NCI-H345 treated with DMSO at 0.1 percent for 48 hours (cell line): ENCODE results near the gene GPBP1L1.
"Not testable (repeated sequence)": the region's sequence is repeated elsewhere in the genome, so short reads cannot be mapped to it uniquely, and the experiment has no call there.

Source experiments
- DNase-seq: peaks from one replicate; lab custom pipeline; 2025; ENCODE audit not compliant: unreplicated experiment; lab: John Stamatoyannopoulos, UW

Gene GPBP1L1

DNA sequence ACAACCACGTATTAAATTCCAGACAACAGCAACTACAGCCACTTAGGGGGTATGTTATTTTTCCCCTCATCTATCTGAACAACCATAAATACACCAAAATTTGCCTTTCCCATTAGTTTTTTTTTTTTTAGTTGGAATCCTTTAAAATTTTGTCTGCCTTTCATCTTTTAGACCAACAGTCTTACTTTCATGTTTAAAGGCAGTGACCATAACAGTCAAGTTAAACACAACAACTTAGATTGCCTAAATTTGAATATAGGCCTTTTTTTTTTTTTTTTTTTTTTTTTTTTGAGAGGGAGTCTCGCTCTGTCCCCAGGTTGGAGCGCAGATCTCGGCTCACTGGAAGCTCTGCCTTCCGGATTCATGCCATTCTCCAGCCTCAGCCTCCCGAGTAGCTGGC is 3.4 kb downstream of the GPBP1L1 start:
- DNase-seq = no peak

DNA sequence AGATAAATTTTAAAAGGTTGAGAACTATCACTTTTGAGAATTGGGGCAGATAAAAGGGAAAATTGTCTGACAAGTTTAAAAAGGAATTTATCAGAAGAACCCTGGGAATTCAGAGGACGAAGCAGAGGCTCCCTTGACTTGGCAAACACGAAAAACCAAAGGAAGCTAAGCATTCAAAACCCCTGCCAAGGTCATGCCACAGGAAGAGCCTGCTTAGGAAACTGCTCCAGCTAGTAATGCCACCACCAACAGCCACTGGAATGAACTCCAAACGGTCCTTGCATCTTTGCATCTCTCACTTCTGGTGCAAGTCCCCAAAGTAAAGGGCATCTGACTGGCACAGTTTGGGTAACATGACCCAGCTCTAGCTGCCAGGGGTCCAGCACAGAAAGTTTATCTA is 7.2 kb downstream of the GPBP1L1 start:
- no peak for DNase-seq

DNA sequence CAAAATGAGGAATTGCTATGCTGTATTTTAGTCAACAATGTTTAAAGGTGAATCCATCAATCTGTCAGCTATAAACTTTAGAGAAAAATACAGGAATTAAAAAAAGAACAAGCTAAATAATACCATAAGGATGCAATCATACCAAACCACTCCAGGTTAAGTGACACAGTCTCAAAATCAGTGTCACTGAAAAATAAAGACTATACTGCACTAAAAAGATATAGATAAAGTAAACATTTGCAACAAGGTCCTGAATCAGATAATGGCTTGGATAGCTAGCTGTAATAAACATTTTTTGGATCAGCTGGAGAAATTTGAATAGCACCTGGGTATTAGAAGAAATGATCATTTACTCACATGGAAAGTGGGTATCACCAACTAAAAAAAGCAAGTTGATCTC is 7.8 kb downstream of the GPBP1L1 start:
- DNase-seq = no peak

DNA sequence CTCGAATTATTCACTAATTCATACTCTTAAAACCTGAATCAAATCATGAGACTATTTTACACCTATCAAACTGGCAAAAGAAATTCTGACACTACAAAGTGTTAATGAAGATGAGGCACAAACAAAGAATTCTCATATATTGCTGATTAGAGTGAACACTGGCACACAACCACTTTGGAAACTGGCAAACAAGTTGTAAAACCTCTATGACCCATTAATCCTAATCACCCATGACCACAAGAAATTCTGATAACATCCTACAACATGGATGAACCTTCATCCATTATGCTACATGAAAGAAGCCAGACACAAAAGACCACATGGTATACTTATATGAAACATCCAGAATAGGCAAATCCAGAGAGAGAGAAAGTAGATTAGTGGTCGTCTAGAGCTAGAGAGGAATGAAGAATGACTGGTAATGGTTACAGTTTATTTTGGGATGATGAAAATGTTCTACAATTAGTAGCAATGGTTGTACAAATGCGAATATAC is 8.5 kb downstream of the GPBP1L1 start:
- no peak for DNase-seq

DNA sequence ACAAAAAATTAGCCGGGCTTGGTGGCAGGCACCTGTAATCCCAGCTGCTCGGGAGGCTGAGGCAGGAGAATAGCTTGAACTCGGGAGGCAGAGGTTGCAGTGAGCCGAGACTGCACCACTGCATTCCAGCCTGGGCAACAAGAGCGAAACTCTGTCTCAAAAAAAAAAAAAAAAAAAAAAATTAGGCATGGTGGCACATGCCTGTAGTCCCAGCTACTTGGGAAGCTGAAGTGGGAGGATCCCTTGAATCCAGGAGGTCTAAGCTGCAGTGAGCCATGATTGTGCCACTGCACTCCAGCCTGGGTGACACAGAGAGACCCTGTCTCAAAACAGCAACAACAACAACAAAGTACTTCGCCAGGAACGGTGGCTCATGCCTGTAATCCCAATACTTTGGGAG is 9.8 kb downstream of the GPBP1L1 start:
- DNase-seq = not testable (repeated sequence)

DNA sequence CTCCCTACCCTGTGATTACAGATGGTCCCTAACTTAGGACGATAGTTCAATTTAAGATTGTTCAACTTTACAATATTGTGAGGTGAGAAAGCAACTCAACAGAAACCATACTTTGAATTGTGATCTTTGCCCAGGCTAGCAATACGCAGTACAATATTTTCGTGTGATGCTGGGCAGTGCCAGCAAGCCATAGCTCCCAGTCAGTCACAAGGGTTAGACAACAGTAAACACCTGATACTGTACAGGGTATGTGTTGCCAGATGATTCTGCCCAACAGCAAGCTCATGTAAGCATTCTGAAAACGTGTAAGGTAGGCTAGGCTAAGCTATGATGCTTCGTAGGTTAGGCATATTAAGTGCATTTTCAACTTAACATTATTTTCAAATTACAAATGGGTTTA is 11.9 kb downstream of the GPBP1L1 start:
- no peak for DNase-seq

DNA sequence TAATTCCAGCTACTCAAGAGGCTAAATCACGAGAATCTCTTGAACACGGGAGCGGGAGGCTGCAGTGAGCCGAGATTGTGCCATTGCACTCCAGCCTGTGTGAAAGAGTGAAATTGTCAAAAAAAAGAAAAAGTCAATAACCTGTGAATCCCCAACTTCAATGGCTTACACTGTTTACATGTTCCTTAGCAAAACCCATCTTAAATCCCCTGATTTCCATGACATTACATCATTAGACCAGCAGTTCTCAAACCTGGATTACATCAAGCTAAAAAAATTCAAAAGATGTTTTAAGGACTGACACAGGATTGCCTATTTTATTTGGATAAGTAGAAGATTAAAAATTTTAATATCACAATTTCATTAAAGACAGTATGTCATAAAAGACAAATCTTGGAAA is 12.4 kb downstream of the GPBP1L1 start:
- DNase-seq = no peak

DNA sequence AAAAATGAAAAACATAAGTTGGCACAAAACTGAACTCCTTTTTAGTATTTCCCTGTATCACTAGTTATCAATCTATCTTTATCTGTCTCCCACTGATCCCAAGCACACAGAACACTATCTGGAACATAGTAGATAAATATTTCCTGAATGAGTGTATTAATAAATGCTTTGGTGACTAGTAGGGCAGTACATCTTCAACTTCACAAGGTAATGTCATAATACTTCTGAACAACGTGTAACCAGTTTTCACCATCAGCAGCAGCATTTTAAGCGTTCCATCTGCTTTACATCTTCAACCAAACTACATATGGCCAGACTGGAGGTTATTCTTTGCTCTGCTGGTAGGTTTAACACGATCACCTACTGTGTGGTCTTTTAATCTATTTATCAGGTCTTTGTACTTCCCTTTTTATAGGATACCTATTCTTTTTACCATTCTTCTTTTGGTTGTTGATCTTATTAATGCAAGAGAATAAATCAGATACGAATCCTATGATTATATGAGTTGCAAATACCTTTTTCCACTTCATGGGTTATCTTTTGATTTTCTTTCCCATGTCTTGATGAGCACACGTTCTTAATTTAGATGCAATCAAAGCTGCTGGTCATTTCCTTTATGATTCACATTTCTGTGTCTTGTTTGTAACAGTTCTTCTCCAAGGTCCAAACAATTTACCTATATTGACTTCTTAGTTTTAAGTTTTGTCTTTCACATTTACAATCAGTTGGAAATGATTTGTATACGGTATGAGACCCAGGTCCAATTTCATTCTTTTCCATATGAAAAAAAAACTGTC is 16.3 kb downstream of the GPBP1L1 start:
- DNase-seq = no peak

DNA sequence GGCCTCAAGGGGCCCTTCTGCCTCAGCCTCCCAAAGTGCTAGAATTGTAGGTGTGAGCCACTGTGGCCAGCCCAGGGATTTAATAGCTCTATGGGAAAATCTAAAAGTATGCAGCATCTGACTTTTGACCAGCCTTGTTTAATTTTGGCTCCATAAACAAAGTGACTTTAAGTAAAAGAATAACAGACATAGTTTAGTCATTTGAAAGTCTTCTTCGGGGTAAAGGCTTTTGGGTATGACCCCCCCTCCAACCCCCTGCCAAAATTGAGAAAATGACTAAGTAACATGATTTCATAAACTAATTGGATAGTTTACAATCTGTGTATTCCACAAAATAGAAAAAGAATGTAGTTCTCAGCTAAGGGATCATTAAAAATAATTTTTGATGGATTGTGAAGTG is 17.0 kb downstream of the GPBP1L1 start:
- DNase-seq = no peak

DNA sequence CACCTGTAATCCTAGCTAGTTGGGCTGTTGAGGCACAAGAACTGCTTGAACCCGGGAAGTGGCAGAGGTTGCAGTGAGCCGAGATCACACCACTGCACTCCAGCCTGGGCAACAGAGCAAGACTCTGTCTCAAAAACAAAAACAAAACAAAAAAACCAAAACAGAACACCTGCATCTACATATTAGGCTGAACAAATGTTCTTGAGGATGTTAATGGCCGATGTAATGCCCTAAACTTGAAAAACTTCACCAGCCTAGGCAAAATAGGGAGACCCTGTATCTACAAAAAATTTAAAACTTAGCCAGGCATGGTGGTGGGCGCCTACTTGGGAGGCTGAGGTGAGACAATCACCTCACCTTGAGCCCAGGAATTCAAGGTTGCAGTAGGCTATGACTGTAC is 17.8 kb downstream of the GPBP1L1 start:
- DNase-seq = no peak

DNA sequence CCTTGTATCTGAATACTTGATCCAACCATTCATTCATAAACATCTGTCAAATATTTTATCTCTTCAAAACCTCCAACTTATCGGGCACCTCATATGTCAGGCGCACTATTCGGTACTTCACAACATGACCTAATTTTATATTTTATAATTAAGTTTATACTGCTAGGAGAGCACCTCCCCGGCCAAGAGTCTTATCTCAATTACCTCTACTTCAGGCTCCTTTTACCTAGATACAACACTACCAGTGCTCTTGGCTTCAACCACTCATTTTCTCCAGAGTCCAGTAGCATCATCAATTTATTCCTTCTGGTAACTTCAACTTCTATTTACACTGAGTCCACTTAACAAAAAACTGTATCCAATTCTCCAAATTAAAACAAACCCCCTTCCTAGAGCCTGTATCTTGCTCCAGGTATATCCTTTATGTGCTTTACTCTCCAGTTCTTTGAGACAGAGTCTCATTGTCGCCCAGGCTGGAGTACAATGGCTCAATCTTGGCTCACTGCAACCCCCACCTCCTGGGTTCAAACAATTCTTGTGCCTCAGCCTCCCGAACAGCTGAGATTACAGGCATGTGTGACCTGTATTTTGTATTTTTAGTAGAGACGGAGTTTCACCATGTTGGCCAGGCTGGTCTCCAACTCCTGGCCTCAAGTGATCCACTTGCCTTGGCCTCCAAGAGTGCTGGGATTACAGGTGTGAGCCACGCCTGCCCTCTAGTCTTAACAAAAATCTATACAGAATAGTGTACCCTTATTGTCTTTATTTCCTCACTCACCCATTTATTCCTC is 18.8 kb downstream of the GPBP1L1 start:
- no peak for DNase-seq

DNA sequence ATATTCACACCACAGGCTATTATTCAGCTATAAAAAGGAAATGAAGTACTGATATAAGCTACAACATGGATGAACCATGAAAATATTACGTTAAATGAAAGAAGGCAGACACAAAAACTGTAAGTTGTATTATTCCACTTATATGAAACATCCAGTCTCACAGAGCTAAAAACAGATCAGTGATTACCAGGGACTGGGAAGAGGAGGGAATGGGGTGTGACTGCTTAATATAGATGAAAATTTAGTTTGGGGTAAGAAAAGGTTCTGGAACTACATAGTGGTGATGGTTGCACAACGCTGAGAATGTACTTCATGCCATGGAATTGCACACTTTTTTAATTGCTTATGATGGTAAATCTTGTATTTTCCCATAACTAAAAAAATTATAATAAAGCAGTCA is 19.5 kb downstream of the GPBP1L1 start:
- no peak for DNase-seq

DNA sequence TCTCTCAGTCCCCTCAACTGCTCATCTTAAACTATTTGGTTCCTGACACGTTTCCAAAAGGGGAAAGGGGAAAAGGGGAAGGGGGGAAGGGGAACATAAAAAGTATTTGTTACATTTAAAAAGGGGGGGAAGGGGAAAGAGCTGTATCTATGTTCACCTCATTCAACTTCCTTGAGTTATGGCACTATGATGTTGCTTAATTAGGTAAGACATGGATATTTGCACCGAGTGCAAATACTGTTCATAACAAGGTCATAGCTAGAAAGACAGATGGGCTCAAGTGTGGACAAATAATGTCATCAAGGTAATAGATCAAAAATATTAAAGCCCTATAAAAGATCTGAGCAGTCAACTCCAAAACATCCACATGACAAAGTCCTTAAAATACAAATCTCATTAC is 26.0 kb downstream of the GPBP1L1 start:
- DNase-seq = no peak

DNA sequence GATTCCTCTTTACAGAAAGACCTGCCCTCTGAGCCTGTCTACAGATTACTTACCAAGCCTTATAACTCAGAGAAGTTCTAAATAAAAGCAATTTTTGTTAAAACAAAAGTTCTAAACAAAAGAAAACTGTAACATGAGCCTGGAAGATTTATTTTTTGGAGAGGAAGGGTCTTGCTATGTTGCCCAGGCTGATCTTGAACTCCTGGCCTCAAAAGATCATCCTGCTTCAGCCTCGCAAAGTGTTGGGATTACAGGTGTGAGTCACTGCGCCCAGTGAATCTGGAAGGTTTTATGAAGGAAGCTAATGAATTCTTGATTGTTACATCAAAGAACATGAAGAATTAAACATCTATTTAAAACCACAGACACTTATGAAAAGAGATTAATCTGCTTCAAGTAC is 27.1 kb downstream of the GPBP1L1 start:
- no peak for DNase-seq

DNA sequence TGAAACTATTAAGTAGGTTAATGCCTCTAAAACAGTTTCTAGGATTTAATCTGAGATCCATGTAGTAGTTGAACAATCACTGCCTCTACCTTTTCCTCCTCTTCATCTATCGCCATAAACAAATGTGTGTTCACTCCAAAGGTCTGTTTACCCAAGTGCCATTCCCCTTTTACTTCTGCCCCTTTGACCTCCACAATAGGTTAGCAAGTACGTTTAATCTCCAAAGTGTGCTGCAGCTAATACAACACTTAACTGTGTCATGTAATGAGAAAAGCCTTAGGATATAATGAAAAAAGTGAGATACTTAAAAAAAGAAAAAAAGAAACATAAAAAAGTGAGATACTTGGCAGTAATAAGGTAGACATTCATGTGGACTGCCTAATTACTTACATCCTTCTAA is 28.2 kb downstream of the GPBP1L1 start:
- no peak for DNase-seq

DNA sequence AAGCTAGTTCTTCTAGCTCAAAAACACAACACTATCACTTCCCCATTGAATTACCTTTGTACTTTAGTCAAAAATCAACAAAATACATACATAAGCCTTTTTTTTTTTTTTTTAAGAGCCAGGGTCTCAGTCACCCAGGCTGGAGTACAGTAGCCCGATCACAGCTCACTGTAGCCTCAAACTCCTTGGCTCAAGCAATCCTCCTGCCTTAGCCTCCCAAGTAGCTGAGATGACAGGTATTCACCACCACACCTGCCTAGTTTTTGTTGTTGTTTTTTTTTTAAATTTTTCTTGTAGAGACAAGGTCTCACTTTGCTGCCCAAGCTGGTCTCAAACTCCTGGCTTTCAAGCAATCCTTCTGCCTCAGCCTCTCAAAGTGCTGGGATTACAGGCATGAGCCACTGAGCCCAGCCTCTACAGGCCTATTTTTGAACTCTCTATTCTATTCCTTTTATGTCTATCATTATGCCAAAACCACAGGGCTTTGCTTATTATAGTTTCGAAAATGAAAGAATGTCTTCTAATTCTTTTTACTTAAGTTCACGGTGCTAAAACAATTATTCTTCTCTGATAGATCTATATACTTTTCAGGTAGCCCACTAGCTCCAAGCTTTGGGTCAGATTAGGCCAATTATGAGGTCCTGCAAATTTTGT is 29.6 kb downstream of the GPBP1L1 start:
- DNase-seq = no peak

DNA sequence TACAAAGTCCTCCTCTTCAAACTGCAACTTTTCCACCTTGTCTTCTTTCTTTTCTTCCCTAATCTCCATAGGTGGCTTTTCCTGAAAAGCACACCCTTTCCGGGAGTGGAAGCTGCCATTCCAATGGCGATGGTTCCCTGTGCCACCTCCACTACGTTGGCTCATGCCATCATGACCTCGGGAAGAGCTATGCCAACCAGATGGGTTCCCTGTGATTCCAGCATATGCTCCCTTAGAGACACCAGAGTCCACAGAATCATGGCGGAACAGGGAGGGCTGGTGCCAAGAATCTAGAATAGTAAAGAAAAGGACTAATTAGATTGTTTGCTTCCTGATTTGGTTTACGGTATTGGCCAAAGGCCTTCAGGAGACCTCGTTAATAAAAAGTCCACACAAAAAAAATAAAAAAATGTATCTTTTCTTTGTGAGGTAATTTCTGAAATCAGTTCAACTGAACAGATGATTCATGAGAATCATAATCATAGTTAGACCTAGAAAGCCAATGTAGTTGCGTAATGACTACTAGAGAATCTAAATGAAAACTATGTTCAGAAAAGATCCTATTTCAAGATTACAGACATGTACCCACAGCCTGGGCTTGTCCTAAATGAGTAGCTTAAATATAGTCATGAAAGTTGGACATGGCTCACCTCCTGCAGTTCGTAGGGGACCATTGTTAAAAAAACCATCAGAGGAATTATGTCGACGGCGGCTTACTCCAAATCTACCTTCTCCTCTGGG is 31.6 kb downstream of the GPBP1L1 start:
- no peak for DNase-seq

DNA sequence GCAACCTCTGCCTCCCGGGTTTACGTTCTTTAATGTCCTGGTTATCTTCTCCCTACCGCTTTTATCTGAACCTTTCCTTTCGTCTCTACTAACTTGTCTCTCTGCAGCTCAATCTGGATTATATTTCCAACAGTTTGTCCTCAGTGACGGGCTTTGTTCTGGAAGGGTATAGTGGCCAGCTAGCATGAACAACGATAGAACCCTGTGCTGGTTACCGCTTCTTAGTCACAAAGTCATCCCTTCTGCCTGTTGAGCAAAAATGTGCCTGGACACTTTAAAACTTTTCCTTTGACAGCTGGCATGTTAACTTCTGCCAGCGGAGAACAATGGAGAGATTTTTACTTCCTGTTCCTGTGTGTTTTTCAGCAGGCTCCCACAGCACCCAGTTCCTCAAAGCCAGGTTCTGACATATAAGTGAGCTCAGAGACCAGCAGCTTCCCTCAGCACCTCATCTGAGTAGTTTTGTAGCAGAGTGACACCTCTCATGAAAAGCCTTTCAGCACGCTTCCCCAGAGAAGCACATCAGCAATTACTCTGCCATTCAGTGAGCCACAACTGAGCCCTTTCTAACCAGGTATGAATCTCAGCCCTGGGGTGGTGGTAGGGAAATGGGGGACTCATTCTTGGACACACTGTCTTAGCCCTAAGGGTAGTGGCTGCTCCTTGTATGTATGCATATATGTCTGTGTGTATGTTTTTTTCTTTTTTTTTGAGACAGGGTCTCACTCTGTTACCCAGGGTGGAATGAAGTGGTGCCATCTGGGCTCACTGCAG is 38.9 kb downstream of the GPBP1L1 start:
- DNase-seq = no peak

DNA sequence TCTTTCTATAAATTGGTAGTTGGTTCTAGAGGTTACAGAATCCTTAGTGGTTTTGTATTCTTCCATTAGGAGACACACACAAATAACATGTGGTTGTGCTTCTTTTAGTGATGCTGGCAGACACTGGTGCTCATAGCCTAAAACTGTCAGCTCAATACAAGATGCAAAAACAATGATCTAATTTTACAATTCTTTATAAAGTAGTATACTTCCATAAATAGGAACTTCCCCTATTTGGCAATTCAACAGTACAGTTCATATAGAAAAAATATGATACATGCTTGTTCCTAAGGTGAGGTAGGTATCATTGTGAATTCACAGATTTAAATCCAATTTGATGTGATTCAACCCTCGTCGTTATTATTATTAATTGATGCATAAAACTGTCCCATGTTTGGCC is 41.7 kb downstream of the GPBP1L1 start:
- no peak for DNase-seq

DNA sequence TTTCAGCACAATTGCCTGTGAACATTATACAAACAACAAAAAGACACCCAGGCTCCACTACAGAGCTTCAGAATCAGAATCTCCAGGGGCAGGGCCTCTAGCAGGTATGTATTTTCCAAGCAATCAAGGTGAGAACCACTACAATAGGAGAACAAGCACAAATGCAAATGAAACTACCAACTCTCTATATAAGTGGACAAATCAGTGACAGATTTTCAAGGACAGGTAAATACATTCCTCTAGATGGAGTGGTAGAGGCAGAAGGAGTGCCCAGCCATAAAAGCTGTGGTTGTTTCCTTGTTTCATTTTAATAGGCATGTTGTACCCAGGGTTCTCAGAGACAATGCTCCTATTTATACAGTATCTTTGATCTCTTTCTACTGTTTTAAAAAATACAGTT is 42.4 kb downstream of the GPBP1L1 start:
- DNase-seq = no peak
